CD1c-positive myeloid dendritic cell (primary cell): ENCODE measurements around the gene UPB1.

ENCODE experiments used
- DNase-seq: peaks from one replicate; pipeline ENCODE4 v3.0.0-alpha.2; 2016; ENCODE audit errors: extremely low spot score

Gene UPB1

DNA sequence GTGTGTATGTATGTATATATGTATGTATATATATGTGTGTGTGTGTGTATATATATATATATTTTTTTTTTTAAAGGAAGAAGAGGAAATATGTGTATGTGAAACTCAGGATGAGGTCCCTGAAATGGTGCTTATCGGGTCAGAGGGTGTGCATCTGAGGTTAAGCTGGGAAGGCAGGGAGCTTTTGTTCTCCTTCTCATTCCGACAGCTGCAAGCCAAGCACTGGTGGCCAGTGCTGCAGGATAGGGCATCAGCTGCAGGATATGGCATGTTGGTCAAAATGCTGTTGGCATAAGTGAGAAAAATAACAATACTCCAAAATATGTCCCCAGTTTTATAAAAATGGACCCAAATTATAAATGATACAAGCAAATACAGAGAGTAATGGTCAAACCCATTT lies 68.1 kb downstream of the UPB1 start:
- DNase-seq: no peak

- DNase-seq: no peak
These were observed 69.4 kb downstream of the UPB1 start for GRCh38 chr22:24564376-24565058.

DNA sequence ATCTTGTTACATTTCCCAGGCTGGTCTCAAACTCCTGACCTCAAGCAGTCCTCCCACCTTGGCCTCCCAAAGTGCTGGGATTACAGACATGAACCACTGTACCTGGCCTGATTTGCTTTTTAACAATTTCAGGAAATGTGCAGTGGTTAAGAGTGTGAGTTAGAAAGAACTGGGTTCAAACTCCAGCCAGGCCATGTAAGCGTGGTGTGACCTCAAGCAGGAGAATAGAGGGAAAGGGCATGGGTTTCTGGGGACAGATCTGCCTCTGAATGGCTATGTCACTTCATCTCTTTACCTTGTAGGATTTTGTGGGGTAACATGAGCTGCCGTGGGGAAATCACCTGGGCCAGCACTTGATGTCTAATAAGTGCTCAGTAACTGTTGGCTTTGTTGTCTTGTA lies 69.9 kb downstream of the UPB1 start:
- no peak for DNase-seq

DNA sequence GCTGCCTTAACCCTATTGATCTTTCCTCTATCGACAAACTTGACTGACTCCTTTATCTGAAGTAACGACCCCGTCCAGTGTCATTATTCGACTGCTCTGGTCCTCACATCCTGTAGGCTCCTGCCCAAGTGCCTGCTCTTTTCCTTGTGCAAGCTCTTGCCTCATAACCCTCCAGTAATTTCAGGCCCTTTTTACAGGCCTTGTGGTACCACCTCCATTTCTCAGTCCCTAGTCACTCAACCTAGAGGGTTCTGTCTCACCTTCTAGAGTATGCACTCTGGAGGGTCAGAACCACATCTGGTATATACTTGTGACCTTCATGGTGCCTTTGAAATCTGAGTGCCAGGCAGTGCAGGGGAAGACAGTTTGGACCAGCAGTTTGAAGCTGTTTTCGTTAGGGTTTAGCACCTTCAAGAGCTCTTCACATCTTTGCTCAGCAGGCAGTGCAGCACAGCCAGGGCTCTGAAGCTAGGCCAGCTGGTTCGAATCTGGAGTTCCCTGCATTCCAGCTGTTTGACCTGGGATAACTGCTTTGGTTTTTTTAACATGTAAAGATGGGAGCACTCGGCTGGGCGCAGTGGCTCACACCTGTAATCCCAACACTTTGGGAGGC lies 71.9 kb downstream of the UPB1 start:
- DNase-seq: no peak

DNA sequence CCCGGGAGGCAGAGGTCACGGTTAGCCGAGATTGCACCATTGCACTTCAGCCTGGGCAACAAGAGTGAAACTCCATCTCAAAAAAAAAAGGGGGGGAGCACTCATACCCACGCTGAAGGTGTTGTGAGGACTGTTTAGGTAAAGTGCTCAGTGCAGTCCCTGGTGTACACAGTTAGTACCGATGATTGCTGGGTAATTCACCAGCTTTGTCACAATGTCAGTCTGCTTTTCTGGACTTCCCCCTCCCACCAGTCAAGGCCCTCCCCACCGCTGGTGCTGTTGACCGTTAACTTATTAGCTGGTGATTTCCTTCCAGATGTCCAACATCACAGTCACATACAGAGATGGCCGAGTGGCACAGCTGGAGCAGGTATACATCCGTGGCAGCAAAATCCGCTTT lies 72.5 kb downstream of the UPB1 start:
- DNase-seq: no peak

GRCh38 chr22:24571266-24571665 lies 76.1 kb downstream of the UPB1 start:
- DNase-seq: no peak

DNA sequence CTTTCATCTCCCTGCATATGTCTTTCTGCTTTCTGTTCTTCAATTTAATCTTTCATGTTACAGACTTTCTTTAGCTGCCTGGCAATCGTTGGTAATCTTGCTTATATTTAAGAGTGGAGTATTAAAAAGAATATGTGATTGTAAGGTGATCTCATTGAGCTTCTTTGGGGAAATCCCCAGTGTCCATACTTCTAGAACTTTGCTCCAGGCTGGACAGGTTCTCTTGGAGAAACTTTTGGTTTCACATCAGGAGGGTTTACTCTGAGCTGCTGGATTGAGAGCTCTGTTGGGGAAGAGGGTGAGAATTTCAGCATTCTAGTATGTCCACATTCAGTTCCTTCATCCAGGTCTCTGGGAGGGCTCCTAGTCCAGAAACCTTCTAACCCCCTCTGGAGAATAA lies 81.6 kb downstream of the UPB1 start:
- DNase-seq: no peak
